Small intestine (tissue), 7 donors: ENCODE results near the gene TGFB2. TPM values are rescaled to one million over a fixed set of nuclear protein-coding genes. Genes with fewer than 3 reads are reported as not detected.
A peak's percentile ranks its signal among the peaks of the same experiment; 100 is the strongest.

Experiments
- DNase-seq, 2 donors: peaks; one replicate each; pipeline versions ENCODE4 v3.0.0 to v3.0.0-alpha.2; 2013
- FAIRE-seq: peaks from 2 replicates; lab custom pipeline; 2012; peaks lifted over from hg19 to GRCh38; lab: Jason Lieb, UNC
- H3K27ac ChIP-seq, 3 donors: one replicate each; pipeline ENCODE4 v1.5.1; 2013; ENCODE audit warnings: low read length in 2 of 3, mild to moderate bottlenecking in 2 of 3, control low read depth in 1 of 3, inconsistent platforms in 1 of 3, low read depth in 1 of 3, moderate library complexity in 1 of 3
- H3K27me3 ChIP-seq, 3 donors: one replicate each; pipeline ENCODE4 v1.6.1; 2013; ENCODE audit warnings: low read length in 3 of 3, inconsistent platforms in 1 of 3; ENCODE audit not compliant: control insufficient read depth in 3 of 3, insufficient read depth in 3 of 3
- H3K36me3 ChIP-seq, 3 donors: one replicate each; pipeline ENCODE4 v1.6.1; 2013; ENCODE audit warnings: low read length in 3 of 3, inconsistent platforms in 1 of 3, low read depth in 1 of 3, mild to moderate bottlenecking in 1 of 3, moderate library complexity in 1 of 3; ENCODE audit not compliant: control insufficient read depth in 3 of 3, insufficient read depth in 2 of 3
- H3K4me1 ChIP-seq, 3 donors: one replicate each; pipeline ENCODE4 v1.6.1; 2013; ENCODE audit warnings: low read length in 2 of 3, inconsistent platforms in 1 of 3, low read depth in 1 of 3, mild to moderate bottlenecking in 1 of 3, moderate library complexity in 1 of 3; ENCODE audit not compliant: control insufficient read depth in 3 of 3, insufficient read depth in 2 of 3
- H3K4me3 ChIP-seq, 3 donors: one replicate each; pipeline ENCODE4 v1.5.1; 2013; ENCODE audit warnings: low read length in 3 of 3, control low read depth in 1 of 3, inconsistent platforms in 1 of 3, low read depth in 1 of 3, mild to moderate bottlenecking in 1 of 3, moderate library complexity in 1 of 3
- H3K9me3 ChIP-seq, 2 donors: one replicate each; pipeline ENCODE4 v1.6.1; 2013; ENCODE audit warnings: low read depth in 1 of 2, low read length in 1 of 2; ENCODE audit not compliant: control insufficient read depth in 2 of 2, insufficient read depth in 1 of 2
- WGBS, 3 donors: extraction: QIAGEN DNeasy Blood & Tissue Kit; methylation state at CpG; one replicate each; pipeline ENCODE4 v1.1.7; 2013; 5-methylcytosine and 5-hydroxymethylcytosine counted together
- polyA plus RNA-seq, 4 donors: library from polyadenylated mRNA; stranded (reverse) in 3 of 4; unstranded in 1 of 4; fragments of 200-250 nt in 3 of 4; fragments of 120-200 nt in 1 of 4; gene quantifications; one replicate each; pipeline versions ENCODE4 v1.2.1 to v1.2.3, GENCODE V29; 2013
- donor health status: healthy with polysubstance abuse.
- donor health status: control.
- donor health status: control.
- donor health status: Bipolar disorder and iron deficiency.
- donor health status: healthy.

The TGFB2 gene
- polyA plus RNA-seq, 4 donors = 0.49 to 0.95 (median 0.81) TPM; not detected in 1

DNA sequence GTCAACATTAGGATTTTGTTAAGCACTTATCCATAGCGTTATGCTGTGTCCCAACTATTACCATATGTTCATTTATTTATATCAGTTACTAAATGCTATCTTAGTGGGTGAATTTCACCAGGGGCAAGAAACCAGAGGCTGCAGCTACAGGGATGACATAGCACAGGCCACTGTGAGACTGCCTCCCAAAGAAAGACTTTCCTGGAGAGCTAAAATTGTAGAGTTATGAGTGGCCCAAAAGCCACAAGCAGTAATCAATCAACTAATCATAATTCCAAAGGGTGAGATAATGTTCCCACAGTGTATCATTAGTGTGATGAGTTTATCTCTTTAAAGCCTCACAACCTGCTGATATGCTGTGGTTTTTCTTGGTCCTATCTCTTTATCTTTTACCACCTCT is 3.8 kb upstream of the TGFB2 start:
- Histone ChIP-seq H3K4me1 (peaks cover 0 to 7% (median 2%) of the 10 kb centered on the region in 3 donors), H3K9me3 (no peaks in the 10 kb centered on the region), H3K36me3 (no peaks in the 10 kb centered on the region), H3K4me3 (no peak overlapping the region), H3K27ac (no peak overlapping the region), H3K27me3 (peaks cover 2 to 16% (median 2%) of the 10 kb centered on the region in 3 donors)
- no peak for FAIRE-seq
- no peak for DNase-seq
- 87 to 98% (median 88%) methylated on average over 1 of the region's 1 CpG for WGBS, 3 donors

DNA sequence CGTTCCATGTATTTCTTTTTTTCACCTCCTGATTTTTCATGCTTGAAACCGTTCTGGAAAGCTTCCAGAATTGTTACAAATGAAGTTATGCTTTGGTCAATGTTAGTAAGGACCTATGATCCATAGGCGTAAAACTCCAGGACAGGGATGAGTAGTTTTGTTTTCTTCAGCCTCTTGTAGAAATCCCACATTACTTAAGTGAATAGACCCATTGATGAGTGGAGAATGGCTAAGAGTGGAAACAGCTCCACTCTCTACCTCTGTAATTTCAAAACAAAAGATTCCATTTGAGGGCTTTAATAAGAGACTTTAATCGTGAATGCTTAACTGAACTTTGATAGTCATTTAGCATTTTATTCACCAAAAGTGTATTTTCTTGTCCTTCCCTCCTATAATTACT is 3.0 kb upstream of the TGFB2 start:
- DNase-seq = no peak
- WGBS, 3 donors = 87 to 96% (median 93%) methylated on average over 4 of the region's 4 CpGs
- H3K27me3 ChIP-seq = peaks cover 5 to 24% (median 5%) of the 10 kb centered on the region in 3 donors
- no peaks in the 10 kb centered on the region for H3K36me3 ChIP-seq
- H3K9me3 ChIP-seq = no peaks in the 10 kb centered on the region
- FAIRE-seq = no peak
- no peak overlapping the region for H3K4me3 ChIP-seq
- no peak overlapping the region for H3K27ac ChIP-seq
- peaks cover 0 to 10% (median 0%) of the 10 kb centered on the region in 3 donors for H3K4me1 ChIP-seq

DNA sequence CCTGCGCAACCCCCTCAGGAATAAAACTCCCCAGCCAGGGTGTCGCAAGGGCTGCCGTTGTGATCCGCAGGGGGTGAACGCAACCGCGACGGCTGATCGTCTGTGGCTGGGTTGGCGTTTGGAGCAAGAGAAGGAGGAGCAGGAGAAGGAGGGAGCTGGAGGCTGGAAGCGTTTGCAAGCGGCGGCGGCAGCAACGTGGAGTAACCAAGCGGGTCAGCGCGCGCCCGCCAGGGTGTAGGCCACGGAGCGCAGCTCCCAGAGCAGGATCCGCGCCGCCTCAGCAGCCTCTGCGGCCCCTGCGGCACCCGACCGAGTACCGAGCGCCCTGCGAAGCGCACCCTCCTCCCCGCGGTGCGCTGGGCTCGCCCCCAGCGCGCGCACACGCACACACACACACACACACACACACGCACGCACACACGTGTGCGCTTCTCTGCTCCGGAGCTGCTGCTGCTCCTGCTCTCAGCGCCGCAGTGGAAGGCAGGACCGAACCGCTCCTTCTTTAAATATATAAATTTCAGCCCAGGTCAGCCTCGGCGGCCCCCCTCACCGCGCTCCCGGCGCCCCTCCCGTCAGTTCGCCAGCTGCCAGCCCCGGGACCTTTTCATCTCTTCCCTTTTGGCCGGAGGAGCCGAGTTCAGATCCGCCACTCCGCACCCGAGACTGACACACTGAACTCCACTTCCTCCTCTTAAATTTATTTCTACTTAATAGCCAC is 696 bp downstream of the TGFB2 start:
- peaks cover 5 to 43% (median 5%) of the 10 kb centered on the region in 3 donors for H3K27me3 ChIP-seq
- WGBS, 3 donors = 0 to 1% (median 0%) methylated on average over 50 to 64 of the region's 64 CpGs
- H3K9me3 ChIP-seq = no peaks in the 10 kb centered on the region
- H3K4me1 ChIP-seq = peaks cover 0 to 10% (median 0%) of the 10 kb centered on the region in 3 donors
- FAIRE-seq (no peak), DNase-seq (peak; percentile 27 to 65)
- H3K4me3 ChIP-seq = peak overlapping the region; percentile 48 to 59 (median 54)
- H3K27ac ChIP-seq = peak overlapping the region in 2 of 3 donors; percentile 30 to 66
- no peaks in the 10 kb centered on the region for H3K36me3 ChIP-seq

DNA sequence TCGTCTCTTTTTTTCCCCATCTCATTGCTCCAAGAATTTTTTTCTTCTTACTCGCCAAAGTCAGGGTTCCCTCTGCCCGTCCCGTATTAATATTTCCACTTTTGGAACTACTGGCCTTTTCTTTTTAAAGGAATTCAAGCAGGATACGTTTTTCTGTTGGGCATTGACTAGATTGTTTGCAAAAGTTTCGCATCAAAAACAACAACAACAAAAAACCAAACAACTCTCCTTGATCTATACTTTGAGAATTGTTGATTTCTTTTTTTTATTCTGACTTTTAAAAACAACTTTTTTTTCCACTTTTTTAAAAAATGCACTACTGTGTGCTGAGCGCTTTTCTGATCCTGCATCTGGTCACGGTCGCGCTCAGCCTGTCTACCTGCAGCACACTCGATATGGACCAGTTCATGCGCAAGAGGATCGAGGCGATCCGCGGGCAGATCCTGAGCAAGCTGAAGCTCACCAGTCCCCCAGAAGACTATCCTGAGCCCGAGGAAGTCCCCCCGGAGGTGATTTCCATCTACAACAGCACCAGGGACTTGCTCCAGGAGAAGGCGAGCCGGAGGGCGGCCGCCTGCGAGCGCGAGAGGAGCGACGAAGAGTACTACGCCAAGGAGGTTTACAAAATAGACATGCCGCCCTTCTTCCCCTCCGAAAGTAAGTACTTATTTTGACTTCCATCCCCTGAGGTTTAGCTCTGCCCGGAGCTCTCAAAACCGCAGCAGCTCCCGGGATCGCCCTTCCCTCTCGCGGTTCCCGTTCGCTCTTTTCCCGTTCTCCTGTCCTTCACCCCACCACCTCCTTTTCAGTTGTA is 1.5 kb downstream of the TGFB2 start:
- Histone ChIP-seq H3K36me3 (no peaks in the 10 kb centered on the region), H3K4me1 (peaks cover 0 to 10% (median 0%) of the 10 kb centered on the region in 3 donors), H3K27ac (peak overlapping the region in 2 of 3 donors; percentile 7 to 59), H3K4me3 (peak overlapping the region; percentile 39 to 59 (median 48)), H3K27me3 (peaks cover 5 to 43% (median 5%) of the 10 kb centered on the region in 3 donors), H3K9me3 (no peaks in the 10 kb centered on the region)
- FAIRE-seq = no peak
- 1 to 2% (median 2%) methylated on average over 39 of the region's 39 CpGs for WGBS, 3 donors
- DNase-seq = peak in 1 of 2 donors; percentile 32

DNA sequence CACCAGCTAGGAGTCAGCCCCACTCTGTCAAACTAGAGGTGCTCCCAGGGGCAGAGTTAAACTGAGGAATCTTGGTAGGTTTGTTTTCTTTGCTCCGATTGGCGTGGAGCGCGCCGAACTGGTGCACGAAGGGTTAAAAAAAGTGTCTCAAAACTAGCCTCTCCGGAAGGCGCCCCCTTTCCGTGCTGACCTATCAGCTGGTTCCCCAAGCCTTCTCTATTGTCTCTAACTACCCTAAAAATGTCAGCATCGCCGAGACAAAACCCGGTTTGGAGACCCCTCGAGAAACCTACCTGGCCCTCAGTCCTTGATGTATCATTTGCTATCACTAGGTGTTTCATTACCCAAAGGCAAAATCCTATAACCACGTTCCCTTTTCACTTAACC is 2.2 kb downstream of the TGFB2 start:
- H3K27ac ChIP-seq = peak overlapping the region in 2 of 3 donors; percentile 7 to 59
- H3K9me3 ChIP-seq = no peaks in the 10 kb centered on the region
- H3K36me3 ChIP-seq = no peaks in the 10 kb centered on the region
- peaks cover 0 to 10% (median 0%) of the 10 kb centered on the region in 3 donors for H3K4me1 ChIP-seq
- peak overlapping the region in 1 of 3 donors; percentile 59 for H3K4me3 ChIP-seq
- peaks cover 5 to 43% (median 5%) of the 10 kb centered on the region in 3 donors for H3K27me3 ChIP-seq
- 3 to 6% (median 3%) methylated on average over 14 of the region's 14 CpGs for WGBS, 3 donors
- DNase-seq (peak in 1 of 2 donors; percentile 15), FAIRE-seq (no peak)

DNA sequence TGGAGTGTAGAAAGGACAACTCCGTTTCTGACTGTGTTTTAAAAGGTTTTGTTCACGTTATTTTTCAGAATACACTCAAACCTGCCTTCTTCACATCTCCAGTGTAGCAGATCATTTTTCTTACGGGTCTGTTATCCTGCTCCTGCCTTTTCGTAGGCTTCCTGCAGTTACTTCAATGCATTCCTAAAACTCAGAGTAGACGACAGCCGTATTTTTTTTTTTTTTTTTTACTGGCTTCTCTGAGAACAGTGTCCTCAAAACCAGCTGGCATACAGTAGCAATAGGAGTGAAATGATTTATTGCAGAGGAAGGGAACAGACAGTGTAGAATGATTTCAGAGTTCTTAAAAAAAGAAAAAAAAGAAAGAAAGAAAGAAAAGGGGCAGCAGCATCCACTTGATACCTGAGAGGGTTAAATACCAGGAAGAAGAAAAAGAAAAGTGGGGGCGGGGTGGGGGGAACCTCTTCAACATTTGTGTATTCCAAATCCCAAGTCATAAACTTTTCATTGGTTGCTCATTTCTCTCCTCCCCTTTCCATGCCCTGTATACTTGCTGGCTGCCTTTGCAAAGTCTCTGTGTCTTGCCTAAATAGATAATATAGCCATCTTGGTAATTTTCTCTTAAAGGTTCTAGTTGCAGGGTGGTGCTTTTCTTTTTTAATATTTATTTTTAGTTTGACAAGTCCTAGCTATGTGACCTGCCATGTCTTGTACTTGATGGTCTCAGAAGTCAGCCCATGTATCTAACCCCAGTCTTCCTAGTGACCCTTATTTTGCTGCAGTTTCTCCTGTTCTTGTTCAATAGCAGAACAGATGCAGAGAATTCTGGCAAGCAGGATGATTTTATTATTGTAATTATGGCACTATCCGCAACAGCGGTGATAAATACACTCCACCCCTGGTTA is 2.8 kb downstream of the TGFB2 start:
- FAIRE-seq (no peak), DNase-seq (no peak)
- Histone ChIP-seq H3K9me3 (no peaks in the 10 kb centered on the region), H3K4me3 (peak overlapping the region in 1 of 3 donors; percentile 59), H3K27me3 (peaks cover 5 to 43% (median 5%) of the 10 kb centered on the region in 3 donors), H3K4me1 (peaks cover 0 to 10% (median 0%) of the 10 kb centered on the region in 3 donors), H3K27ac (peak overlapping the region in 1 of 3 donors; percentile 7), H3K36me3 (no peaks in the 10 kb centered on the region)
- WGBS, 3 donors = 6 to 18% (median 15%) methylated on average over 9 of the region's 9 CpGs

DNA sequence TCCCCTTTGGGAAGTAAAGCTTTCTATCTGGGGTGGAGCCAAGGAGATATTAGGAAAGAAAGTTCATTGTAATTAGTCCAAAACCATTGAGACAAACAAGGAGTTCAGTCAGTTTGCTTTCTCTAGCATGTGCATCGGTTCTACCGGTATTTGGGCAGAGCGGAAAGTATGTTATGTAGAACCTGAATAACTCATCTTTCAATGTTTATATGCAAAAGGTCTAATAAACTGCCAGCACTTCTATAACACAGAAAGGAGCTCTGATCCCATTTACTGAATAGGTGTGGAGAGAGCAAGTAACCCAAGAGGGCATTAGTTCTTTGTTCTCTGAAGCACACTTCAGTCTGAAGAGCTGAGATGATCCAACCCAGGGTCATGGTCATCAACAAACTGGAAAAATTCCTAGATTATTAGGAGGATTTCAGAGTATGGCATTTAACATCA is 3.5 kb downstream of the TGFB2 start:
- H3K27me3 ChIP-seq = peaks cover 5 to 43% (median 5%) of the 10 kb centered on the region in 3 donors
- peaks cover 0 to 10% (median 0%) of the 10 kb centered on the region in 3 donors for H3K4me1 ChIP-seq
- H3K36me3 ChIP-seq = no peaks in the 10 kb centered on the region
- H3K27ac ChIP-seq = no peak overlapping the region
- DNase-seq (no peak), FAIRE-seq (no peak)
- H3K9me3 ChIP-seq = no peaks in the 10 kb centered on the region
- 25 to 60% (median 48%) methylated on average over 3 of the region's 3 CpGs for WGBS, 3 donors
- H3K4me3 ChIP-seq = peak overlapping the region in 1 of 3 donors; percentile 10
